K562 (cell line): ENCODE results near the gene TARS3. TPM values are rescaled to one million over a fixed set of nuclear protein-coding genes. Genes with fewer than 3 reads are reported as not detected.
"Not testable (repeated sequence)": the region's sequence is repeated elsewhere in the genome, so short reads cannot be mapped to it uniquely, and the experiment has no call there.

ENCODE experiments used
- ATAC-seq: fragments of 200-7000 bp; cut with Tn5 transposase; 3 replicates; pipeline ENCODE4 v1.9.1; 2020; ENCODE audit warnings: moderate library complexity
- BruUV-seq: library from RNA; stranded (reverse); fragments of 400-500 nt; replicated peaks from 2 replicates; lab custom pipeline; 2021; lab: Mats Ljungman, UMichigan
- CTCF ChIA-PET: fragments of 300-600 bp; formaldehyde crosslinking; extraction: SDS; loops from one replicate; lab custom pipeline; 2021; ENCODE audit warnings: low intra/inter-chr PET ratio; lab: Yijun Ruan, JAX
- POLR2A ChIA-PET: fragments of 300-600, 350-650 bp; sonication (Branson Sonifier 250); formaldehyde crosslinking; extraction: SDS; loops from one replicate; lab custom pipeline; 2021; ENCODE audit warnings: antibody characterized with exemption, inconsistent platforms; lab: Yijun Ruan, JAX
- DNase-seq, 4 experiments: peaks; one replicate each; pipeline versions ENCODE4 v3.0.0 to v3.0.0-alpha.2; 2011 to 2018; ENCODE audit warnings: low spot score in 3 of 4, mixed read lengths in 3 of 4; ENCODE audit errors: extremely low read depth in 1 of 4
- FAIRE-seq: peaks from 2 replicates; lab custom pipeline; 2011; peaks lifted over from hg19 to GRCh38; lab: Jason Lieb, UNC
- H2AFZ ChIP-seq: 2 replicates; pipeline ENCODE4 v1.6.0; 2011; ENCODE audit warnings: low read depth, low read length, control low read depth, inconsistent platforms
- H3K27ac ChIP-seq: fragments of 200-600 bp; 3 replicates; pipeline ENCODE4 v1.8.0; 2011; ENCODE audit warnings: low read depth, mild to moderate bottlenecking, control low read depth, inconsistent platforms, low read length, moderate library complexity, mixed read lengths; ENCODE audit errors: extremely low read depth
- H3K27me3 ChIP-seq, 2 experiments: fragments of 300-600 bp in 1 of 2; 2 replicates in 1 of 2; 3 replicates in 1 of 2; pipeline versions ENCODE4 v1.6.0 to v1.8.0; 2011; ENCODE audit warnings: inconsistent platforms in 2 of 2, low read length in 2 of 2, mild to moderate bottlenecking in 1 of 2, mixed read lengths in 1 of 2, moderate library complexity in 1 of 2; ENCODE audit not compliant: control insufficient read depth in 2 of 2, insufficient read depth in 2 of 2
- H3K36me3 ChIP-seq: fragments of 300-600 bp; 3 replicates; pipeline ENCODE4 v1.8.0; 2011; ENCODE audit warnings: mild to moderate bottlenecking, low read length, inconsistent platforms; ENCODE audit not compliant: control insufficient read depth, insufficient read depth
- H3K4me1 ChIP-seq, 2 experiments: fragments of 200-600 bp in 1 of 2; replicated peaks in 1 of 2; 2 replicates in 1 of 2; 3 replicates in 1 of 2; pipeline versions ENCODE4 v1.5.1 to v1.8.0; 2011; ENCODE audit warnings: inconsistent platforms in 2 of 2, low read length in 2 of 2, mild to moderate bottlenecking in 1 of 2, mixed read lengths in 1 of 2, moderate library complexity in 1 of 2; ENCODE audit not compliant: control insufficient read depth in 2 of 2, insufficient read depth in 2 of 2
- H3K4me2 ChIP-seq: 2 replicates; pipeline ENCODE4 v1.6.1; 2011; ENCODE audit warnings: low read length, control low read depth, inconsistent platforms, mixed read lengths; ENCODE audit not compliant: insufficient read depth
- H3K4me3 ChIP-seq: fragments of 200-600 bp; sonication (generic), shearing (Covaris generic); 2 replicates; pipeline ENCODE4 v1.5.1; 2016; ENCODE audit warnings: control low read depth, inconsistent platforms
- H3K79me2 ChIP-seq: fragments of 200-600 bp; 3 replicates; pipeline ENCODE4 v1.8.0; 2011; ENCODE audit warnings: low read length, inconsistent platforms; ENCODE audit not compliant: control insufficient read depth, insufficient read depth
- H3K9ac ChIP-seq, 2 experiments: 2 replicates each; pipeline versions ENCODE4 v1.6.0 to v1.6.1; 2011; ENCODE audit warnings: low read depth in 2 of 2, low read length in 2 of 2, control low read depth in 1 of 2, inconsistent platforms in 1 of 2, mild to moderate bottlenecking in 1 of 2, mixed read lengths in 1 of 2; ENCODE audit not compliant: insufficient read depth in 1 of 2
- H3K9me1 ChIP-seq: one replicate; pipeline ENCODE4 v1.6.0; 2011; ENCODE audit warnings: inconsistent platforms, mild to moderate bottlenecking, low read length, moderate library complexity; ENCODE audit not compliant: control insufficient read depth, insufficient read depth
- H3K9me3 ChIP-seq: replicated peaks from 2 replicates; pipeline ENCODE4 v1.5.1; 2011; ENCODE audit warnings: low read depth, low read length, inconsistent platforms; ENCODE audit not compliant: control insufficient read depth, insufficient read depth
- H4K20me1 ChIP-seq: replicated peaks from 2 replicates; pipeline ENCODE4 v1.6.1; 2011; ENCODE audit warnings: low read length, inconsistent platforms, mixed read lengths; ENCODE audit not compliant: control insufficient read depth, insufficient read depth
- BMI1 ChIP-seq: fragments of 150-350 bp; IDR thresholded peaks from 2 replicates; pipeline ENCODE4 v1.6.1; 2014; ENCODE audit warnings: low read length
- BRD9 ChIP-seq: fragments of 450-650 bp; IDR thresholded peaks from 2 replicates; pipeline ENCODE4 v1.6.1; 2018; ENCODE audit warnings: low read depth; ENCODE audit not compliant: partially characterized antibody
- POLR2H ChIP-seq: IDR thresholded peaks from 2 replicates; pipeline ENCODE4 v1.6.1; 2016; ENCODE audit warnings: missing genetic modification characterization, low read depth, mild to moderate bottlenecking, control low read depth, missing compliant biosample characterization, moderate library complexity
- RAD21 ChIP-seq, 2 experiments: fragments of 250-450 bp in 1 of 2; fragments of 450-650 bp in 1 of 2; sonication (Bioruptor Pico) in 1 of 2; formaldehyde crosslinking in 1 of 2; IDR thresholded peaks in 1 of 2; conservative IDR thresholded peaks in 1 of 2; 2 replicates each; pipeline versions ENCODE4 v1.4.0 to v1.8.0; 2020 to 2022; ENCODE audit warnings: mild to moderate bottlenecking in 2 of 2, moderate library complexity in 1 of 2
- ZBTB8A ChIP-seq: fragments of 450-650 bp; IDR thresholded peaks from 2 replicates; pipeline ENCODE4 v1.6.1; 2018; ENCODE audit warnings: mild to moderate bottlenecking, moderate library complexity; ENCODE audit not compliant: partially characterized antibody
- ZC3H8 ChIP-seq: fragments of 450-650 bp; IDR thresholded peaks from 2 replicates; pipeline ENCODE4 v1.6.1; 2017
- ZNF655 ChIP-seq: fragments of 250-450 bp; sonication (Bioruptor Pico); IDR thresholded peaks from 2 replicates; pipeline ENCODE4 v1.5.0; 2021
- WGBS: fragments of 100-300 bp; shearing (Covaris generic); methylation state at CpG from one replicate; pipeline ENCODE4 v1.1.6; 2016; ENCODE audit warnings: low coverage, mixed read lengths; ENCODE audit not compliant: insufficient coverage; ENCODE audit errors: missing lambda C conversion rate; 5-methylcytosine and 5-hydroxymethylcytosine counted together
- in situ Hi-C: fragments of 300-500 bp; cut with MboI; formaldehyde crosslinking; loops from 4 replicates; pipeline ENCODE4 v1.15.0; 2018; ENCODE audit warnings: inconsistent platforms, mixed read lengths
- intact Hi-C: fragments of 100-400 bp; cut with micrococcal nuclease; formaldehyde crosslinking; loops from 2 replicates; pipeline ENCODE4 v1.14.2; 2022
- polyA plus RNA-seq, 8 experiments: library from polyadenylated mRNA; depleted of rRNA in 4 of 8; stranded (reverse) in 5 of 8; unstranded in 3 of 8; fragments of >200 nt; fragmentation: Nextera tagmentation in 2 of 8; fragmentation: Illumina TruSeq in 1 of 8; extraction: Ambion mirVana in 2 of 8; extraction: Trizol in 1 of 8; gene quantifications; 2 replicates each; pipeline versions ENCODE4 v1.2.1 to v1.2.3, GENCODE V29; 2011 to 2014; ENCODE audit warnings: inconsistent platforms in 1 of 8, missing spikeins in 1 of 8
- total RNA-seq, 7 experiments: library from RNA; depleted of rRNA in 6 of 7; stranded (reverse); fragments of >200 nt in 6 of 7; fragmentation: Illumina TruSeq in 2 of 7; extraction: Trizol in 2 of 7; gene quantifications; 2 replicates each; pipeline versions ENCODE4 v1.2.1 to v1.2.3, GENCODE V29; 2011 to 2021; ENCODE audit warnings: low replicate concordance in 1 of 7

Gene TARS3
- total and polyA plus RNA-seq, 9 of the 15 experiments (the other 6 are each of a cell fraction or from before 2014, with no cell fraction given): 2.1 to 14.7 (median 9.8) TPM

- TF ChIP-seq ZBTB8A (no peak), ZNF655 (CRISPR knock-in tag) (no peak), BRD9 (no peak), ZC3H8 (no peak), BMI1 (no peak), POLR2H (no peak)
Measured at GRCh38 chr15:101772921-101773320, 48.6 kb upstream of the TARS3 start (continued).

- H3K9me1 ChIP-seq, H3K27ac ChIP-seq, H3K27me3 ChIP-seq, H2AFZ ChIP-seq, H3K79me2 ChIP-seq, BruUV-seq, H3K9me3 ChIP-seq, H3K4me2 ChIP-seq, POLR2A ChIA-PET, H3K9ac ChIP-seq, CTCF ChIA-PET, DNase-seq, H3K4me1 ChIP-seq, H3K36me3 ChIP-seq, intact Hi-C loops, H3K4me3 ChIP-seq, H4K20me1 ChIP-seq: not testable (repeated sequence)
- 33% methylated on average over 7 of the region's 11 CpGs for WGBS
- peak; percentile 15 for FAIRE-seq
- peak; percentile 51; the same call in 2 of the 3 replicates for ATAC-seq
- TF ChIP-seq RAD21 (CRISPR knock-in tag; conservative IDR thresholded peaks at IDR 0.05 in 1 of 2, IDR thresholded peaks at IDR 0.05 in 1 of 2): peak in 1 of 2 experiments; percentile 24; a peak in 2 of 4 replicates
- in situ Hi-C loops: loop anchor here (5.0 kb wide), 1 partner anchor 1970 kb away; no protein-coding TSS in a partner anchor
Measured at GRCh38 chr15:101767083-101767640, 42.9 kb upstream of the TARS3 start.
